Gastroesophageal sphincter (tissue), 3 donors: Measurements from ENCODE around the gene PSMG4.

Source experiments
- POLR2A ChIP-seq, 2 donors: fragments of 450-650 bp; IDR thresholded peaks; one replicate each; pipeline ENCODE4 v1.6.1; 2017; ENCODE audit warnings: antibody characterized with exemption in 2 of 2, mild to moderate bottlenecking in 2 of 2, moderate library complexity in 1 of 2
- POLR2AphosphoS5 ChIP-seq: sonication (generic); formaldehyde crosslinking; IDR thresholded peaks from one replicate; pipeline ENCODE4 v1.6.1; 2017; ENCODE audit warnings: antibody characterized with exemption
- TF ChIP-seq, protein P1 (sequence below), 4 experiments: fragments of 200-600 bp in 2 of 4; fragments of 450-650 bp in 2 of 4; sonication (generic) in 1 of 4; IDR thresholded peaks; one replicate each; pipeline ENCODE4 v1.5.1; 2017 to 2019; ENCODE audit warnings: antibody characterized with exemption in 4 of 4, mild to moderate bottlenecking in 2 of 4, moderate library complexity in 2 of 4

GRCh38 chr6:3226042-3226441, 32.7 kb upstream of the PSMG4 start:
- TF ChIP-seq, protein P1, sequence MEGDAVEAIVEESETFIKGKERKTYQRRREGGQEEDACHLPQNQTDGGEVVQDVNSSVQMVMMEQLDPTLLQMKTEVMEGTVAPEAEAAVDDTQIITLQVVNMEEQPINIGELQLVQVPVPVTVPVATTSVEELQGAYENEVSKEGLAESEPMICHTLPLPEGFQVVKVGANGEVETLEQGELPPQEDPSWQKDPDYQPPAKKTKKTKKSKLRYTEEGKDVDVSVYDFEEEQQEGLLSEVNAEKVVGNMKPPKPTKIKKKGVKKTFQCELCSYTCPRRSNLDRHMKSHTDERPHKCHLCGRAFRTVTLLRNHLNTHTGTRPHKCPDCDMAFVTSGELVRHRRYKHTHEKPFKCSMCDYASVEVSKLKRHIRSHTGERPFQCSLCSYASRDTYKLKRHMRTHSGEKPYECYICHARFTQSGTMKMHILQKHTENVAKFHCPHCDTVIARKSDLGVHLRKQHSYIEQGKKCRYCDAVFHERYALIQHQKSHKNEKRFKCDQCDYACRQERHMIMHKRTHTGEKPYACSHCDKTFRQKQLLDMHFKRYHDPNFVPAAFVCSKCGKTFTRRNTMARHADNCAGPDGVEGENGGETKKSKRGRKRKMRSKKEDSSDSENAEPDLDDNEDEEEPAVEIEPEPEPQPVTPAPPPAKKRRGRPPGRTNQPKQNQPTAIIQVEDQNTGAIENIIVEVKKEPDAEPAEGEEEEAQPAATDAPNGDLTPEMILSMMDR (IDR thresholded peaks at IDR 0.05) = no peak
- TF ChIP-seq POLR2AphosphoS5 (no peak), POLR2A (IDR thresholded peaks at IDR 0.05) (no peak)
